Activated naive CD4-positive, alpha-beta T cell (primary cell): ENCODE data around the gene CDKN1C.

ENCODE experiments used
- DNase-seq, 4 experiments: peaks; one replicate each; lab custom pipeline; 2025; lab: John Stamatoyannopoulos, UW

The CDKN1C gene

GRCh38 chr11:2923446-2924375, 38.1 kb upstream of the CDKN1C start:
- no peak for DNase-seq

GRCh38 chr11:2922655-2923054, 37.1 kb upstream of the CDKN1C start:
- no peak for DNase-seq

- DNase-seq: no peak
Measured at GRCh38 chr11:2921742-2922493, 36.3 kb upstream of the CDKN1C start.

- no peak for DNase-seq
Measured at GRCh38 chr11:2921261-2921660, 35.7 kb upstream of the CDKN1C start.

GRCh38 chr11:2920343-2920742, 34.8 kb upstream of the CDKN1C start:
- DNase-seq: no peak

GRCh38 chr11:2919837-2920236, 34.3 kb upstream of the CDKN1C start:
- no peak for DNase-seq

GRCh38 chr11:2919188-2919587, 33.6 kb upstream of the CDKN1C start:
- DNase-seq: no peak

GRCh38 chr11:2917842-2918490, 32.4 kb upstream of the CDKN1C start:
- no peak for DNase-seq

GRCh38 chr11:2916892-2917645, 31.5 kb upstream of the CDKN1C start:
- DNase-seq: no peak

GRCh38 chr11:2916114-2916891, 30.7 kb upstream of the CDKN1C start:
- DNase-seq: no peak

GRCh38 chr11:2915473-2915872, 29.9 kb upstream of the CDKN1C start:
- no peak for DNase-seq

GRCh38 chr11:2914455-2915195, 29.1 kb upstream of the CDKN1C start:
- no peak for DNase-seq

- DNase-seq: no peak
Measured at GRCh38 chr11:2913776-2914175, 28.2 kb upstream of the CDKN1C start.

- DNase-seq: no peak
Measured at GRCh38 chr11:2913019-2913431, 27.4 kb upstream of the CDKN1C start.

- DNase-seq: no peak
Measured at GRCh38 chr11:2912498-2912897, 26.9 kb upstream of the CDKN1C start.

- no peak for DNase-seq
Measured at GRCh38 chr11:2911785-2912391, 26.3 kb upstream of the CDKN1C start.

- no peak for DNase-seq
Measured at GRCh38 chr11:2911088-2911784, 25.7 kb upstream of the CDKN1C start.

GRCh38 chr11:2910401-2910955, 24.9 kb upstream of the CDKN1C start:
- no peak for DNase-seq
